Neuronal stem cell (in vitro differentiated cells): ENCODE results near the gene SOD3. TPM values are rescaled to one million over a fixed set of nuclear protein-coding genes. Genes with fewer than 3 reads are reported as not detected.

Experiments used
- small RNA-seq: library from polyadenylated mRNA; stranded (forward); fragments of <200 nt; extraction: miRNeasy Mini kit (QIAGEN cat#:217004); gene quantifications from one replicate; pipeline ENCODE3, GENCODE V24; 2013; ENCODE audit not compliant: insufficient read depth

Gene SOD3

Small RNA genes within 50 kb of the gene (small RNA-seq; reads per million reads assigned to genes)
- gene AC006390.1, result not detected
